ENCODE data around the gene KRT17.
A peak's percentile ranks its signal among the peaks of the same experiment; 100 is the strongest.
"Not testable (repeated sequence)": the region's sequence is repeated elsewhere in the genome, so short reads cannot be mapped to it uniquely, and the experiment has no call there.

The KRT17 gene

DNA sequence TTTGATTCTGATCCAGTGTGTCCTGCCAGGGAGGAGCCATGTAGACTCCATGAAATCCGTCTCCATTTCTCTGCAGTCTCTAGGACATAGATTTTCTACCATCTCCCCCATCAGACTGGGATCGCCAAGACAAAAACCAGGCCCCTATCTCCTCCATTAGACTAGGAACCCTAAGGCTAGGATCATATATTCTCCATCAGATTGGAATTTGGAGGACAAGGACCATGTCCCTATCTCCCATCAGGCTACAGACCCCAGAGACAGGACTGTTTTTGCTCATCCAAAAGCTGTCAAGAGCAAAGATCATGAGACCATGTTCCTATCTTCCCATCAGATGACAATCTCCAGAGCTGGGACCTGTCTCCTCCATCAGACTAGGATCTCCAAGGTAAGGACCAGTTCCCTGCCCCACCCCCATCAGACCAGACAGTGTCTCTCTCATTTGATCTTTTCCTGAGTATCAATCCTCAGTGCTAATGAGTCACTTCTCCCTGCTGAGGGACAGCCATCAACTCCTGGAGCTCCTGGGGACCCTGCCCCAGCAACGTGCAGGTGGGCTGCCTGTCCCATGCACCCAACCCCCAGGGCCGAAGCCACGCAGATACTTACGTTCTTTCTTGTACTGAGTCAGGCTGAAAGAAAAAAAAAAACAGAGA, 4.3 kb downstream of the KRT17 start:
- not testable (repeated sequence) for DNase-seq (ENCODE audit: low read depth)

GRCh38 chr17:41619036-41619926, 5.1 kb downstream of the KRT17 start:
- DNase-seq (ENCODE audit: low read depth): no peak

DNA sequence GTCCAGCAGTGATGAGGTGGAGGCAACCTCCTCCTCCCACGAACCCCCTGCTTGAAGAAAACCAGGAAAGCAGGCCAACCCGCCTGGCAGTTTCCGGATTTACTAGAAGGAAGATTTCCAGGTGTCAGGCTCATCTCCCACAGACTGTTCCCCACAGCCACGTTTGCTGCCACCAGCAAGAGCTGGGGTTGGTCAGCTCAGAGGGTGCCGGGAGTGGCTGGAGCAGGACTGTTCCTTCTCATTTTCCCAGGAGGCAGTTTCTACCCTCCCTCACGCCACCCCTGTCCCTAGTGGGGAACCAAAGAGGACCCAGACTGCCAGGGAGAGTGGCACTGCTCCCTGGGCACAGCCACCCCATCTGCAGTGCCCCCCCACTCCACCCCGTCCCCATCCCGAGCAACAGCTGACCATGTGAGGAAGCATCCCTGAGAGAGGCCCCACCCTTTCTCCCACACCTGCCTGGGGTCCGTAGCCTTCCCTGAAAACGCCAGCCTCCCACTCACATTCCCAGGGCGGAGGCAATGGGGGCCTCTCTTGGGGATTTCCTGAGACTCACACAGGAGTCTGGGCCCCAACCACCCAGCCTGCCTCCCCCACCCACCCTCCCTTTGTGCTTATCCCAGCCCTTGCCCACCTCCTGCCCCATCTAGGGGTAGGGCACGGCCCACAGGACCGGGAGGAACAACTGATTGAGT, 5.9 kb downstream of the KRT17 start:
- DNase-seq (ENCODE audit: low read depth): no peak

DNA sequence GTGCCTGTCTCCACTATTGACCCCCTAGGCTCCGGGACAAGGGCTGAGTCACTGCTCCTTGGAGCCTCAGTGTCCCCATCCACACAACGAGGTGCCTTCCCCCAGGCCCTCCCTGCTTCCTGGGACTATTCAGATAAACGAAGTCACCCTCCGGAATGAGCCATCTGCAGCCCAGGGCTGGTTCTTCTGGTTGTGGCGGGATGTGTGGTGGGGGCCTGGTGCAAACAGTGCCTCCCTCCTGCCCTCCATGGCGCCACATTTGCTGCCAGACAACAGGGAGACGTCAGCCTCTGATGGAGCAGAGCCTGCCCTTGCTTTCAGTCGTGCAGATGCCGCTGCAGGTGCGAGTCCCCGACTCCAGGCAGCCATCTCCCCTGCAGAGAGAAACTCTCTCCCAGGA, 6.7 kb downstream of the KRT17 start:
- DNase-seq (ENCODE audit: low read depth): no peak

- DNase-seq (ENCODE audit: low read depth): no peak
Measured at GRCh38 chr17:41617136-41617535, 7.2 kb downstream of the KRT17 start.

DNA sequence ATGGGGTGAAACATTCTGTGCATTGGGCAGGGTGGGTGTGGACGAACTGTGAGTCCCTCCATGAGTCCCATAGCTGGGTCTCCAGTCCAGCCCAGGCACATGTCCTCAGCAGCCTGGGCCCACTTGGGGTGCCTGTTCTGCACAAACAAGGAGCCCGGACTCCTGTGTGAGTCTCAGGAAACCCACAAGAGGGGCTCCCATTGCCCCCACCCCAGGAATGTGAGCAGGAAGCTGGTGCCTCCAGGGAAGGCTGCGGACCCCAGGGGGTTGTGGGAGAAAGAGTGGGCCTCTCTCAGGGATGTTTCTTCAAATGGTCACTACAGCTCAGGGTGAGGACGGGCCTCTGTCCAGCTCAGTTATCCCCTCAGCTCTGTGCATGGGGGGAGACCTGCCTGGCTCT, 7.9 kb downstream of the KRT17 start:
- not testable (repeated sequence) for DNase-seq (ENCODE audit: low read depth)

- DNase-seq (ENCODE audit: low read depth): peak; percentile 6
Measured at GRCh38 chr17:41615454-41615853, 8.9 kb downstream of the KRT17 start.

- not testable (repeated sequence) for DNase-seq (ENCODE audit: low read depth)
Measured at GRCh38 chr17:41614767-41615166, 9.6 kb downstream of the KRT17 start.

DNA sequence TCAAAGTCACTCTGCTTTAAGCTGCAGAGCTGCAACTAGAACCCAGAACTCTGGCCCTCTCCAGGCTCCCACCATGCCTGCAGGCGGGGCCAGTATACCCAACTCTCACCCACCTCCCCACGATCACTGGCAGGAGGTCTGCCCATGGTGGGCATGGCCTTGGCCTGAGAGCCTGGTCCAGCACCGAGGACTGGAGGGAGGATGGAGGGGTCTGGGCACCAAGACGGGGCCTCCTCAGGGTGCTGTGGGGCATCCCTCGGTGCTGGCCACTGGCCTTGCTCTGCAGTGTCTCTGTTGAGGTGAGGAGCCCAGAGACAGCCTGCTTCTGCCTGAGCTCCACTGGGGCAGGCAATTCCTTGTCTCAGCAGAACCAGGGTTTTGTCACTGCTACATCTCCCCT, 10.3 kb downstream of the KRT17 start:
- no peak for DNase-seq (ENCODE audit: low read depth)

DNA sequence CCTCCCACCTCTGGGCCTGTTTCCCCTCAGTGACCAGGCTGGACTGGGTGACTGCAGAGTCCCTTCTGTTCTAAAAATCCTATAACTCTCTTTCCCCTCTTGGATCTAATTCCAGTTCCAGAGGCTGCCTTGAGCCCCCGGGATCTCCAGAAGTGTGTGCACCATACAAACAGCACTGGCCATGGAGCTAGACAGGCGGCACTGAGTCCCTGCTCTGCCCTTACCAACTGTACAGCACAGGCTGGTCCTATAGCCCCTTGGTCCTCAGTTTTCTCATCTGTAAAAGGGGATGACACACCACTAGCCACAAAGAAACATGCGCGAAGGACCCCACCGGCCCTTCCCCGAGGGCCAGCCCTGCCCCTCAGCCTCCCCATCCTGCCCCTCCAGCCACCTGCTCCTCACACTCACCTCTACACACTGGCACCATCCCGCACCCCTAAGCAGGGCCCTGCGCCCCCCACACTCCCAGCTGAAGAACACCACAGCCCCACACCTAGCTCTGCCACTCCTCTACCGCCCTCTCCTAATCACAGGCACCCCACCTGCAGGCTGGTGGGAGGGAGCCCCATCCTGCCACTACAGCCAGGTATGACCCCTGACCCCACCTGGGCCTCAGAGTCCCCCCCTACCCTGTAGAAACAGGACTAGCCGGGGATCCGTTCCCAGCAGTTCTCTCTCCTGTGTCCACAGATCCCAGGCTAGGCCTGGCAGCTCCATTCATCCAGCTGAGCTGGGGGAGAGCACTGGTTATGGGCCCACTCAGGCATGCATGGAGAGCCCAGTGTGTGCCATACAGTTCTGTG, 10.9 kb downstream of the KRT17 start:
- no peak for DNase-seq (ENCODE audit: low read depth)

DNA sequence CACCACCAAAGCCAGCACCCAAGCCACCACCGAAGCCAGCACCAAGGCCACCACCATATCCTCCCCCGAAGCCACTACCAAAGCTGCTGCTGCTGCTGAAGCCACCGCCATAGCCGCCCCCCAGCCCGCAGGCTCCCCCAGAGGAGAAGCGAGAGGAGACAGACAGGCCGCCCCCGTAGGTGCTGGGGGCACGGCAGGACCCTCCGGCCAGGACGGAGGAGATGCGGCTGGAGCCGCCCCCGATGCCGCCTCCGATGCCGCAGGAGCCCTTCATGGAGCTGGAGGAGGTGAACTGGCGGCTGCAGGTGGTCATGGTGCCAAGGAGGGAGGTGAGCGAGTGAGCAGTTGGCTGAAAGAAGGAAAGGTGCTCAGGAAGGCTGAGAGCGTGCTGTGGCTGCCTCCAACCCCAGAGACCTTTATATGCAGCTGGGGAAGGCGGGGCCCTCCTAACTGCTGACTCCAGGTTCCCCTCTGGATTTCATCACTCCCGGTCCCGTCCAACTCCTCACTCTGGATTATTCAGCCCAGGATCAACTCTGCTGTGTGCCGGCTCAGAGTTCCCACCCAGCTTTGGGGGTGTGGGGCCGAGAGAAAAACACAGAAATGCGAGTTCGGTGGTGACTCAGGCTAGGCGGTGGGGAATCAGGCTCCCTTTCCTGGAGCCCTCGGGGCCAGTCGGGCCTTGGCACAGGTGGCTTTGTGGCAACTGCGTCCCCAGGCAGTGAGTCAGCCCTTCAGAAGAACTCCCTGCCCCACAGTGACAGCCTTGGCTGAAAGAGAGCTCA, 11.8 kb downstream of the KRT17 start, which contains the start of gene KRT16:
Gene KRT16 (minus strand): TSS at position 392 of the 785 bp plus-strand sequence. CDS start 79 bp downstream, at position 313.
- DNase-seq (ENCODE audit: low read depth): peak; percentile 5

DNA sequence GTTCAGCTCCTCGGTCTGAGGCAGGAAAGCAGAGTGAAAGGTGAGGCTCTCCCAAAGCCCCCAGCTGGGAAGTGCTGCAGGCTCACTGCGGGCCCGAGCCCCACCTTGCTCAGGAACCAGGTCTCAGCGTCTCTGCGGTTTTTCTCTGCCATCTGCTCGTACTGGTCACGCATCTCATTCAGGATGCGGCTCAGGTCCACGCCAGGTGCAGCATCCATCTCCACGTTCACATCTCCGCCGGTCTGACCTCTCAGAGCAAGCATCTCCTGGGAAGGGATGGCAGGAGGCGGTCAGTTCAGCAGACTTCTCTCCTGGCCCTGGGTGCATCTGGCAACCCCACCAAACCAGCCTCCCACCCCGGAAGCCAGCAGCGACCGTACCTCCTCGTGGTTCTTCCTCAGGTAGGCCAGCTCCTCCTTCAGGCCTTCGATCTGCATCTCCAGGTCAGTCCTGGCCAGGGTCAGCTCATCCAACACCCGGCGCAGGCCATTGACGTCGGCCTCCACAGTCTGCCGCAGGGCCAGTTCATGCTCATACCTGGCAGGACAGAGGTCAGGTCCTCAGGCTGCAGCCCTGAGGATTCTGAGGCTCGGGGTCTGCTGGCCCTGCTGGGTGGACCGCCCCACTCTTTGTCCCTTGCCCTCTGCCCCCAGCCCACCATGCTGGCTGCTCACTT, 13.3 kb downstream of the KRT17 start:
- DNase-seq (ENCODE audit: low read depth): no peak

GRCh38 chr17:41610061-41610517, 14.3 kb downstream of the KRT17 start:
- DNase-seq (ENCODE audit: low read depth): not testable (repeated sequence)

GRCh38 chr17:41606930-41607329, 17.4 kb downstream of the KRT17 start:
- not testable (repeated sequence) for DNase-seq (ENCODE audit: low read depth)

GRCh38 chr17:41602524-41602923, 21.9 kb downstream of the KRT17 start:
- no peak for DNase-seq (ENCODE audit: low read depth)

- DNase-seq (ENCODE audit: low read depth): no peak
Measured at GRCh38 chr17:41600318-41600717, 24.1 kb downstream of the KRT17 start.

- no peak for DNase-seq (ENCODE audit: low read depth)
Measured at GRCh38 chr17:41599680-41600079, 24.7 kb downstream of the KRT17 start.

GRCh38 chr17:41595585-41595984, 28.8 kb downstream of the KRT17 start:
- DNase-seq (ENCODE audit: low read depth): no peak

DNA sequence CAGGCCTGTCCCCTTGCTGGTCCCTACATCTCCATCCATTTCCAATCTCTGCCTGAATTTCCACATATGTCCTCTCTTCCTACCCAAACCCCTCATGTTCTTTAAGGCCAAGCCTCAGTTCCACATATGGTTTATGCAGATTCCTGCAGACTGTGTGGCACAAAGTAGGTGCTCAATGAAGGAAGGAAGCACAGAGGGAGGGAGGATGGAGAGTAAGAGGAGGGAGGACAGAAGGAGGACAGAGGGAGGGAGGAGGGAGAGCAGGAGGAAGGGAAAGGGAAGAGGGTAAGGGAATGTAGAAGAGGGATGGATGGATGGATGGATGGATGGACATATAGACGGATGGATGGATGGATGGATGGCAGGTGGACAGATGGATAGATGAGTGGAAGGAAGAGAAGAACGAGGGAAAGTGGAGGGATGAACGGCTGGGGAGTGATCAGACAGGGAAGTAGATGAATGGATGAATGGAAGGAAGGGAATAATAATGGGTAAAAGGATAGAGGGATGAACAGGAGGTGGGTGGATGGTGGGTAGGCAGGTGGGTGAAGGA, 29.9 kb downstream of the KRT17 start:
- no peak for DNase-seq (ENCODE audit: low read depth)
